HEK293 (cell line): ENCODE measurements around the gene CUL3.

Experiments used
- CTCF ChIA-PET: fragments of 350-600 bp; formaldehyde crosslinking; extraction: SDS; loops from one replicate; lab custom pipeline; 2021; ENCODE audit warnings: antibody characterized with exemption; lab: Yijun Ruan, JAX
- POLR2A ChIA-PET: fragments of 300-600 bp; formaldehyde crosslinking; extraction: SDS; loops from one replicate; lab custom pipeline; 2020; ENCODE audit warnings: antibody characterized with exemption, inconsistent platforms; lab: Yijun Ruan, JAX
- H3K27ac ChIP-seq: fragments of 200-500 bp; sonication (Bioruptor generic); 2 replicates; pipeline ENCODE4 v1.5.1; 2014; ENCODE audit warnings: low read depth, low read length, control low read depth, inconsistent platforms; ENCODE audit errors: extremely low read depth
- H3K36me3 ChIP-seq, 2 experiments: fragments of 200-500 bp in 1 of 2; sonication (Bioruptor generic) in 1 of 2; 1 replicate in 1 of 2; 2 replicates in 1 of 2; pipeline ENCODE4 v1.5.1; 2014 to 2017; ENCODE audit warnings: inconsistent platforms in 2 of 2, low read length in 2 of 2; ENCODE audit not compliant: control insufficient read depth in 2 of 2, insufficient read depth in 1 of 2
- H3K4me1 ChIP-seq: fragments of 200-500 bp; sonication (Bioruptor generic); 2 replicates; pipeline ENCODE4 v1.5.1; 2014; ENCODE audit warnings: mild to moderate bottlenecking, low read length, inconsistent platforms; ENCODE audit not compliant: control insufficient read depth, insufficient read depth
- H3K4me3 ChIP-seq: 2 replicates; pipeline ENCODE4 v1.5.1; 2011; ENCODE audit warnings: low read depth, mild to moderate bottlenecking, control low read depth, low read length, moderate library complexity
- H3K9me3 ChIP-seq: fragments of 200-500 bp; sonication (Bioruptor generic); 2 replicates; pipeline ENCODE4 v1.5.1; 2014; ENCODE audit warnings: low read depth, low read length, inconsistent platforms; ENCODE audit not compliant: control insufficient read depth, insufficient read depth
- GLI2 ChIP-seq: fragments of 450-650 bp; formaldehyde crosslinking; IDR thresholded peaks from 2 replicates; pipeline ENCODE4; 2017; ENCODE audit warnings: missing biosample characterization, missing genetic modification characterization, low read depth, borderline replicate concordance
- GLIS1 ChIP-seq: fragments of 450-650 bp; formaldehyde crosslinking; IDR thresholded peaks from 2 replicates; pipeline ENCODE4 v1.5.1; 2016; ENCODE audit warnings: missing biosample characterization, missing genetic modification characterization
- MEIS1 ChIP-seq: sonication (generic); formaldehyde crosslinking; IDR thresholded peaks from 2 replicates; pipeline ENCODE4 v1.8.1; 2022; ENCODE audit warnings: missing genetic modification reagents, mild to moderate bottlenecking, borderline replicate concordance
- MYNN ChIP-seq: fragments of 450-650 bp; formaldehyde crosslinking; IDR thresholded peaks from 2 replicates; pipeline ENCODE4 v1.5.1; 2016; ENCODE audit warnings: missing biosample characterization, missing genetic modification characterization, borderline replicate concordance
- MZF1 ChIP-seq: fragments of 450-650 bp; formaldehyde crosslinking; IDR thresholded peaks from 2 replicates; pipeline ENCODE4 v1.5.1; 2017; ENCODE audit warnings: missing biosample characterization, missing genetic modification characterization, borderline replicate concordance
- RBAK ChIP-seq: fragments of 450-650 bp; formaldehyde crosslinking; IDR thresholded peaks from 2 replicates; pipeline ENCODE4 v1.5.1; 2016; ENCODE audit warnings: missing biosample characterization, missing genetic modification characterization
- SALL2 ChIP-seq: fragments of 450-650 bp; formaldehyde crosslinking; IDR thresholded peaks from 2 replicates; pipeline ENCODE4 v1.5.0; 2017; ENCODE audit warnings: missing biosample characterization, mild to moderate bottlenecking, missing genetic modification characterization, borderline replicate concordance
- ZFP69B ChIP-seq: fragments of 450-650 bp; formaldehyde crosslinking; IDR thresholded peaks from 2 replicates; pipeline ENCODE4 v1.5.1; 2016; ENCODE audit warnings: missing biosample characterization, missing genetic modification characterization
- ZNF433 ChIP-seq: fragments of 450-650 bp; formaldehyde crosslinking; IDR thresholded peaks from 2 replicates; pipeline ENCODE4 v1.5.1; 2016; ENCODE audit warnings: missing biosample characterization, missing genetic modification characterization, low read depth
- ZNF514 ChIP-seq: fragments of 450-650 bp; formaldehyde crosslinking; IDR thresholded peaks from 2 replicates; pipeline ENCODE4 v1.5.1; 2016; ENCODE audit warnings: missing biosample characterization, missing genetic modification characterization
- ZNF558 ChIP-seq: fragments of 450-650 bp; formaldehyde crosslinking; IDR thresholded peaks from 2 replicates; pipeline ENCODE4 v1.5.1; 2016; ENCODE audit warnings: missing biosample characterization, missing genetic modification characterization
- ZNF571 ChIP-seq: fragments of 450-650 bp; formaldehyde crosslinking; IDR thresholded peaks from 2 replicates; pipeline ENCODE4 v1.5.0; 2017; ENCODE audit warnings: missing biosample characterization, missing genetic modification characterization
- ZNF621 ChIP-seq: fragments of 450-650 bp; formaldehyde crosslinking; IDR thresholded peaks from 2 replicates; pipeline ENCODE4 v1.5.1; 2017; ENCODE audit warnings: missing biosample characterization, missing genetic modification characterization
- ZNF626 ChIP-seq: fragments of 450-650 bp; sonication (Bioruptor Pico); formaldehyde crosslinking; IDR thresholded peaks from 2 replicates; pipeline ENCODE4 v1.5.1; 2018; ENCODE audit warnings: missing biosample characterization, missing genetic modification characterization, inconsistent platforms
- ZNF629 ChIP-seq: fragments of 450-650 bp; formaldehyde crosslinking; IDR thresholded peaks from 2 replicates; pipeline ENCODE4 v1.5.1; 2017; ENCODE audit warnings: missing biosample characterization, missing genetic modification characterization
- ZNF768 ChIP-seq: fragments of 450-650 bp; formaldehyde crosslinking; IDR thresholded peaks from 2 replicates; pipeline ENCODE4 v1.5.1; 2018; ENCODE audit warnings: missing biosample characterization, mild to moderate bottlenecking, missing genetic modification characterization
- TF ChIP-seq, protein P1 (sequence below): fragments of 450-650 bp; formaldehyde crosslinking; IDR thresholded peaks from 2 replicates; pipeline ENCODE4 v1.5.1; 2016; ENCODE audit warnings: missing biosample characterization, missing genetic modification characterization, borderline replicate concordance
- TF ChIP-seq, protein P2 (sequence below): fragments of 450-650 bp; formaldehyde crosslinking; IDR thresholded peaks from 2 replicates; pipeline ENCODE4 v1.5.1; 2016; ENCODE audit warnings: missing biosample characterization, missing genetic modification characterization
- TF ChIP-seq, protein P3 (sequence below): fragments of 450-650 bp; formaldehyde crosslinking; IDR thresholded peaks from 2 replicates; pipeline ENCODE4 v1.5.1; 2017; ENCODE audit warnings: missing biosample characterization, missing genetic modification characterization

The CUL3 gene

DNA sequence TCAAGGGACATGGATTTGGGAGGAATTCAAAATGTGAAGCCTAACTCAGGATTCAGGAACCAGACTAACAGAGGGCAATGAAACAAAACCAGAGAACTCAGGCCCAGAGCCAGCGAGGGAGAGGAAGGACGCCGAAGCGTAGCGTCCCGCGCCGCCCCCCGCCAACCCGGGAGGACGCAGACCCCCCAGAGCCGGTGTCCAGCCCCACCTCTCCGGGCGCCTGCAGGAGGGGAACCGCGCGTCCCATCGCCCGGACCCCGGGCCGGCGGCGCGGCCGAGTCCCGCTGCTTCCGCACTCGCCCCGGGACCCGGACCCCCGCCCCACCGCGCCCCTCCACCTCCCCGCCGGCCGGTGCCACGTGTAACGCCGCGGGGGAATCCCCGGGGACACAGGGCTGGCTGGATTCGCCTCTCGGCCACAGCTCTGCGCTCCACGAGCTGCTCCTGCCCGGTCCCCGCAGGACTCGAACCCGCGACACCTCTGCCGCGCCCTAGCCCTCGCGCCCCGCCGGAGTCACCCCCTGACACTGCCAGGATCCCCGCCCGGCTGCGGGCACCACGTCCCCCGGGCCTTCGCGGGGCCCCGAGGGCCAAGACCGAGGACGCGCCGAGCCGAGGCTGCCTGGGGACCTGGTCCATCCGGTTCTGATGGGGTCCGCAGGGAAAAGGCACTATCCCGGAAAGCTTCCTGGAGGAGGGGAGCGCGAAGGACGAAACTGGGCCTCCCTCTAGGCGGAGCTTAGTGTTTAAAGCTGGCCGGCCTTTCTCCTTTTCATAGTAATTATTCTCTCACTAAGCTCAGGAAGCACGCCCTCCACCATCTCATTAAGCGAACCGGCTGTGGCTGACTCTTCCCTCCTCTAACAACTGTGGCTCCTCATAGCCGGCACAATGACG is 142.8 kb downstream of the CUL3 start:
- ChIA-PET POLR2A (no interaction called here), CTCF (no interaction called here)
- H3K27ac ChIP-seq = no peak overlapping the region
- H3K4me1 ChIP-seq = no peaks in the 10 kb centered on the region
- no peaks in the 10 kb centered on the region for H3K9me3 ChIP-seq
- no peak overlapping the region for H3K4me3 ChIP-seq
- no peaks in the 10 kb centered on the region for H3K36me3 ChIP-seq
- TF ChIP-seq ZNF768 (no peak), MZF1 (tag by site-specific recombination) (no peak)
- TF ChIP-seq, protein P1, sequence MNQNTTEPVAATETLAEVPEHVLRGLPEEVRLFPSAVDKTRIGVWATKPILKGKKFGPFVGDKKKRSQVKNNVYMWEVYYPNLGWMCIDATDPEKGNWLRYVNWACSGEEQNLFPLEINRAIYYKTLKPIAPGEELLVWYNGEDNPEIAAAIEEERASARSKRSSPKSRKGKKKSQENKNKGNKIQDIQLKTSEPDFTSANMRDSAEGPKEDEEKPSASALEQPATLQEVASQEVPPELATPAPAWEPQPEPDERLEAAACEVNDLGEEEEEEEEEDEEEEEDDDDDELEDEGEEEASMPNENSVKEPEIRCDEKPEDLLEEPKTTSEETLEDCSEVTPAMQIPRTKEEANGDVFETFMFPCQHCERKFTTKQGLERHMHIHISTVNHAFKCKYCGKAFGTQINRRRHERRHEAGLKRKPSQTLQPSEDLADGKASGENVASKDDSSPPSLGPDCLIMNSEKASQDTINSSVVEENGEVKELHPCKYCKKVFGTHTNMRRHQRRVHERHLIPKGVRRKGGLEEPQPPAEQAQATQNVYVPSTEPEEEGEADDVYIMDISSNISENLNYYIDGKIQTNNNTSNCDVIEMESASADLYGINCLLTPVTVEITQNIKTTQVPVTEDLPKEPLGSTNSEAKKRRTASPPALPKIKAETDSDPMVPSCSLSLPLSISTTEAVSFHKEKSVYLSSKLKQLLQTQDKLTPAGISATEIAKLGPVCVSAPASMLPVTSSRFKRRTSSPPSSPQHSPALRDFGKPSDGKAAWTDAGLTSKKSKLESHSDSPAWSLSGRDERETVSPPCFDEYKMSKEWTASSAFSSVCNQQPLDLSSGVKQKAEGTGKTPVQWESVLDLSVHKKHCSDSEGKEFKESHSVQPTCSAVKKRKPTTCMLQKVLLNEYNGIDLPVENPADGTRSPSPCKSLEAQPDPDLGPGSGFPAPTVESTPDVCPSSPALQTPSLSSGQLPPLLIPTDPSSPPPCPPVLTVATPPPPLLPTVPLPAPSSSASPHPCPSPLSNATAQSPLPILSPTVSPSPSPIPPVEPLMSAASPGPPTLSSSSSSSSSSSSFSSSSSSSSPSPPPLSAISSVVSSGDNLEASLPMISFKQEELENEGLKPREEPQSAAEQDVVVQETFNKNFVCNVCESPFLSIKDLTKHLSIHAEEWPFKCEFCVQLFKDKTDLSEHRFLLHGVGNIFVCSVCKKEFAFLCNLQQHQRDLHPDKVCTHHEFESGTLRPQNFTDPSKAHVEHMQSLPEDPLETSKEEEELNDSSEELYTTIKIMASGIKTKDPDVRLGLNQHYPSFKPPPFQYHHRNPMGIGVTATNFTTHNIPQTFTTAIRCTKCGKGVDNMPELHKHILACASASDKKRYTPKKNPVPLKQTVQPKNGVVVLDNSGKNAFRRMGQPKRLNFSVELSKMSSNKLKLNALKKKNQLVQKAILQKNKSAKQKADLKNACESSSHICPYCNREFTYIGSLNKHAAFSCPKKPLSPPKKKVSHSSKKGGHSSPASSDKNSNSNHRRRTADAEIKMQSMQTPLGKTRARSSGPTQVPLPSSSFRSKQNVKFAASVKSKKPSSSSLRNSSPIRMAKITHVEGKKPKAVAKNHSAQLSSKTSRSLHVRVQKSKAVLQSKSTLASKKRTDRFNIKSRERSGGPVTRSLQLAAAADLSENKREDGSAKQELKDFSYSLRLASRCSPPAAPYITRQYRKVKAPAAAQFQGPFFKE (tag by site-specific recombination) = no peak

DNA sequence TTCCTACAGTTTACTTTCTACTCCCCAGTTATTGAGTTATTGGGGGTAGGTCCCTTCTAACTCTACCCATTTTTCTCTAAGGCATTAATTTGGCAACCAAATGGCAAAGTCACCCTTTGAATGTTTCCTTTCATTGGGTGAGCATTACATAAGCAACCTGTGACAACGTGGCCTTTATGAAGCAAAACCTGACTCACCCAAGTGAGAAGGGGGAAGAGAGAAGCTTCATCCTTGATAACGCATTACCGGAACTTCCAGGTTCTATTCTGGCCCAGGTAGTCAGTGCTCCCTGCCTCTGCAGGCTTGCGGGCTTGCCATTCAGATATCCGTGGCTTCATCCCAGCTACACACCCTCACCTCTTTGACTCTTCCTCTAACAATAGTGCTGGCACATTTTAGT is 144.2 kb downstream of the CUL3 start:
- TF ChIP-seq, protein P2, sequence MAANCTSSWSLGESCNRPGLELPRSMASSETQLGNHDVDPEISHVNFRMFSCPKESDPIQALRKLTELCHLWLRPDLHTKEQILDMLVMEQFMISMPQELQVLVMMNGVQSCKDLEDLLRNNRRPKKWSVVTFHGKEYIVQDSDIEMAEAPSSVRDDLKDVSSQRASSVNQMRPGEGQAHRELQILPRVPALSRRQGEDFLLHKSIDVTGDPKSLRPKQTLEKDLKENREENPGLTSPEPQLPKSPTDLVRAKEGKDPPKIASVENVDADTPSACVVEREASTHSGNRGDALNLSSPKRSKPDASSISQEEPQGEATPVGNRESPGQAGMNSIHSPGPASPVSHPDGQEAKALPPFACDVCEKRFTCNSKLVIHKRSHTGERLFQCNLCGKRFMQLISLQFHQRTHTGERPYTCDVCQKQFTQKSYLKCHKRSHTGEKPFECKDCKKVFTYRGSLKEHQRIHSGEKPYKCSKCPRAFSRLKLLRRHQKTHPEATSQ (tag by site-specific recombination) = no peak
- no peak for TF ChIP-seq ZNF571 (tag by site-specific recombination)
- no peak for TF ChIP-seq GLIS1
- TF ChIP-seq GLI2 (tag by site-specific recombination) = no peak
- TF ChIP-seq RBAK (tag by site-specific recombination) = no peak
- no peak for TF ChIP-seq SALL2
- TF ChIP-seq ZNF626 (tag by site-specific recombination) = no peak
- TF ChIP-seq MYNN (tag by site-specific recombination) = no peak
- TF ChIP-seq ZFP69B (tag by site-specific recombination) = no peak
- no peak for TF ChIP-seq ZNF514 (tag by site-specific recombination)
- no peak for TF ChIP-seq ZNF558 (tag by site-specific recombination)
- no peak for TF ChIP-seq MEIS1 (CRISPR knock-in tag)
- TF ChIP-seq ZNF621 = no peak
- no peak for TF ChIP-seq ZNF629 (tag by site-specific recombination)
- TF ChIP-seq ZNF433 (tag by site-specific recombination) = no peak
- TF ChIP-seq, protein P3, sequence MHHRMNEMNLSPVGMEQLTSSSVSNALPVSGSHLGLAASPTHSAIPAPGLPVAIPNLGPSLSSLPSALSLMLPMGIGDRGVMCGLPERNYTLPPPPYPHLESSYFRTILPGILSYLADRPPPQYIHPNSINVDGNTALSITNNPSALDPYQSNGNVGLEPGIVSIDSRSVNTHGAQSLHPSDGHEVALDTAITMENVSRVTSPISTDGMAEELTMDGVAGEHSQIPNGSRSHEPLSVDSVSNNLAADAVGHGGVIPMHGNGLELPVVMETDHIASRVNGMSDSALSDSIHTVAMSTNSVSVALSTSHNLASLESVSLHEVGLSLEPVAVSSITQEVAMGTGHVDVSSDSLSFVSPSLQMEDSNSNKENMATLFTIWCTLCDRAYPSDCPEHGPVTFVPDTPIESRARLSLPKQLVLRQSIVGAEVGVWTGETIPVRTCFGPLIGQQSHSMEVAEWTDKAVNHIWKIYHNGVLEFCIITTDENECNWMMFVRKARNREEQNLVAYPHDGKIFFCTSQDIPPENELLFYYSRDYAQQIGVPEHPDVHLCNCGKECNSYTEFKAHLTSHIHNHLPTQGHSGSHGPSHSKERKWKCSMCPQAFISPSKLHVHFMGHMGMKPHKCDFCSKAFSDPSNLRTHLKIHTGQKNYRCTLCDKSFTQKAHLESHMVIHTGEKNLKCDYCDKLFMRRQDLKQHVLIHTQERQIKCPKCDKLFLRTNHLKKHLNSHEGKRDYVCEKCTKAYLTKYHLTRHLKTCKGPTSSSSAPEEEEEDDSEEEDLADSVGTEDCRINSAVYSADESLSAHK (tag by site-specific recombination) = no peak
- no peaks in the 10 kb centered on the region for H3K4me1 ChIP-seq
- ChIA-PET POLR2A (no interaction called here), CTCF (interaction anchor here (0.8 to 2.2 kb wide), 5 partner anchors 9 to 210 kb away, joined by 3 to 6 read pairs (median 3); no protein-coding TSS in a partner anchor)
- no peak overlapping the region for H3K27ac ChIP-seq
- no peaks in the 10 kb centered on the region for H3K9me3 ChIP-seq
- no peaks in the 10 kb centered on the region for H3K36me3 ChIP-seq
- no peak overlapping the region for H3K4me3 ChIP-seq
